NT2/D1 (cell line): Measurements from ENCODE around the gene SMG6.

Experiments
- SUZ12 ChIP-seq: IDR thresholded peaks from 2 replicates; pipeline ENCODE4 v1.6.1; 2011; ENCODE audit not compliant: insufficient read length, insufficient read depth; ENCODE audit errors: extremely low read depth
- ZNF274 ChIP-seq: IDR thresholded peaks from 2 replicates; pipeline ENCODE4 v1.6.1; 2011; ENCODE audit warnings: mild to moderate bottlenecking, low read depth, low read length

GRCh38 chr17:2013994-2014317 is 289.6 kb downstream of the SMG6 start:
- TF ChIP-seq ZNF274 (no peak), SUZ12 (no peak)
